ENCODE measurements around the gene CCDC200.
"Not testable (repeated sequence)": the region's sequence is repeated elsewhere in the genome, so short reads cannot be mapped to it uniquely, and the experiment has no call there.

CCDC200 gene

DNA sequence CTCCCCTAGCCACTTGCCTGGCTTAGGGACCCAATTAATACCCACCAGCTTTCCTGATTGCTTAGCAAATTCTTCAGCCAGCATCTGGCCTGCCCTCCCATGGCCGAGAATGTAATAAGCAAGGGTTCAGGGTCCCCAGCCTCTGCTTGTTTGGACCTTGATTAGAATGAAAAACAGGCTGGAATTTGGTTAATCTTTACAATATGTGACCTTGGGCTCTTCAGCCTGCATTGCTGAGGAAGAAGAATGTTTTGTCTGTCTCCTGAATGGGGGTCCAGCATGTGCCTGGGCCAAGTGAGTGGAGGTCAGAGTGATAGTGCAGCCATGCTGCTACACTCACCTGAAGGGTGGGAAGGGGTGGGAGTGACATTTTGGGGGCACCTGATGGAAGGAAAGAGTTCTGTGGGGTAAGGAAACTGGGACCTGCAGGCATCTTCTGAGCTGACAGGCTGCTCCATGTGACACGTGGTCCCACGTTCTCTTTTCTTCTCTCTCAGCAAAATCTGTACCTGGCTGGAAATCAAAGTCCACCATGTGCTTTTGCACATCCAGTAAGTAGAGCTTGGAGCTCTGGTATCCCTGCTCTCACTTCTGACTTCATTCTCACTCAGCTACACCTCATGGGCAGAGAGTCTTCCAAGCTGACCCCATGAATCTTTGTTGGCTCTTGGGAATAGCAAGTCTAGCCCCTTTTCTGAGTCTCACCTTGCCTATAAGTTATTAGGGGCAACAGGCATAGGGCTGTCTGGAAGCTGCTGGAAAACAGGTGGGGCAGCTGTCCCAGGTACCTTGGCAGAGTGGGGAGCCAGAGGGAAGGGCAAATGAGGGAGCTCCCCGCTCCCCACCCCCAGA, 11.4 kb downstream of the CCDC200 start:
- H3K27ac ChIP-seq, result no peak overlapping the region
- DNase-seq (ENCODE audit: low read depth, low spot score), result no peak

DNA sequence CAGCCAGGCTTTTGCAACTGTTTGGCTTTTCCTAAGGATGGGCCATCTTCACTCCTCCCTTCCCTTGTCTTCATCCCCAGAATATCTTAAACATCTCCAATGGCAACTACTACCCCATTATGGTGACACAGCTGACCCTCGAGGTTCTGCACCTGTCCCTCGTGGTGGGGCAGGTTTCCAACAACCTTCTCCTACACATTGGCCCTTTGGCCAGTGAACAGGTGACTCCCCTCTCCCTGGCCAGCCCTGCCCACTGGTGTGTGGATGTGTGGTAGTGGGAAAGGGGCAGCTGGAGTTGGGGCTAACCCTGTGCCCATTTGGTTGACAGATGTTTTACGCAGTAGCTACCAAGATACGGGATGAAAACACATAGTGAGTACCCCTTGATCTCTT, 12.1 kb downstream of the CCDC200 start:
- H3K27ac ChIP-seq, result no peak overlapping the region
- DNase-seq (ENCODE audit: low read depth, low spot score), result no peak

DNA sequence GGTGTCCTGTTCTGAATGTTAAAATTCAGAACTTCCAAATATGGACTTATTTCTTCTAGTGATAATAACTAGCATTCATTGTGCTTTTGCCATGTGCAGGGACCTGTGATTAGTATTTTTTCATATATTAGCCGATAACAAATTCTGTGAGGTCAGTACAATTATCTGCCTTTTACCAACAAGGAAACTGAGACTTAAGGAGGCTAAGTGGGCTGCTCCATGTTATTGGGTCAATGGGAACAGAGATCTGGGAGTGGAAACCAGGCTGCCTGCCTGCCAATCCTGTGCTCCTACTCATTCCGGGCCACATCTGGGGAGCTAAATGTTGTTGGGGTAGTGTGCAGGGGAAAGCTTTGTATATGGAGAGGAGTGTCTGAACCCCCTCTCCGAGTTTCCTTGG, 13.1 kb downstream of the CCDC200 start:
- no peak for DNase-seq (ENCODE audit: low read depth, low spot score)
- no peak overlapping the region for H3K27ac ChIP-seq

DNA sequence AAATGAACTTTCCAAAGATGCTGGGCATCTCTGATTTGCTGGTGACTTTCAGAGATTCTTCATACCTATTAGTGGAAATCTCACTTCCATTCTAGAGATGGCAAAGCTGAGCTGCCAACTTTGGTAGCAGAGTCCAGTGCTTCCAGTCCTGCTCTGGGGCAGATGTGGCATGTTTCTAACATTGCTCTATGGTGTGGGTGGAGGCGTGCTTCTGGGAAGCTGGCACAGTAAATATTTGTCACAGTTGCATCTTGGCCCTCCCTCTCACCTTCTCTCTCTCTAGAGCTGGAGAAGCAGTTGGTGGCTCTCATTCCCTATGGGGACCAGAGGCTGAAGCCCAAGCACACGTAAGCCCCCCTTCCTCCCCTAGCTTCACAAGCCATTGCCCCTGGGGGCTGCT, 14.9 kb downstream of the CCDC200 start:
- DNase-seq (ENCODE audit: low read depth, low spot score), result no peak
- no peak overlapping the region for H3K27ac ChIP-seq

DNA sequence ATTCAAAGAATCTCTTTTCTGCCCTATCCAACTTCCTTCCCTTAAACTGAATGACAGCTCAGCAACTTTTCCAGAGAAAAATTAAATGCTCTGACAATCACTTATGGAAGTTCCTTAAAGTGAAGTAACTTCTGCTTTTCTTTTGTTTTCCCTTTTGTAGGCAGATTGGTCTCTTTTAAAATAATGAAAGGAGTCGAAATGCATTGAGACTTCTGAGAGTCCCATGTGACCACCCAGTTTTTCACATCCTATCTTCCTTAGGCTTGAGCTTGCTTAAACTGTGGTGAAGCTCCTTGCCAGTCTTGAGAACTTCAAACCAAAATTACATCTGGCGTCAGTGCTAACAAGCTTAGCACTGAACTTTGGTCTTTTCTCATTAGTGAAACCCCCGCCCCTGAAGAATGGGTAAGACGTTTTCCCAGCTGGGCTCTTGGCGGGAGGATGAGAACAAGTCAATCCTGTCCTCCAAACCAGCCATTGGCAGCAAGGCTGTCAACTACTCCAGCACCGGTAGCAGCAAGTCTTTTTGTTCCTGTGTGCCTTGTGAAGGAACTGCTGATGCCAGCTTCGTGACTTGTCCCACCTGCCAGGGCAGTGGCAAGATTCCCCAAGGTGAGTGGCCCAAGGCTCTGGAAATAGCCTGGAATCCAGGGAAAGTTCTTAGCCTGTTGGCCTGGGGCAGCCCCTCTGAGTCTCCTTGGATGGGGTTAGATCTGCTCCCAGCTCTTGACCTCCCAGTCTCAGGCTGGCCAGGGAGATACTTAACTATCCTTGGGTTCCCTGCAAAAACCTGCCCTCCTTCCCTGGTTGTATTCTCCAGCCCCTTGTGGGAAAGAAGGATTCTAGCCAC, 15.6 kb downstream of the CCDC200 start:
- DNase-seq (ENCODE audit: low read depth, low spot score), result no peak
- H3K27ac ChIP-seq, result no peak overlapping the region

DNA sequence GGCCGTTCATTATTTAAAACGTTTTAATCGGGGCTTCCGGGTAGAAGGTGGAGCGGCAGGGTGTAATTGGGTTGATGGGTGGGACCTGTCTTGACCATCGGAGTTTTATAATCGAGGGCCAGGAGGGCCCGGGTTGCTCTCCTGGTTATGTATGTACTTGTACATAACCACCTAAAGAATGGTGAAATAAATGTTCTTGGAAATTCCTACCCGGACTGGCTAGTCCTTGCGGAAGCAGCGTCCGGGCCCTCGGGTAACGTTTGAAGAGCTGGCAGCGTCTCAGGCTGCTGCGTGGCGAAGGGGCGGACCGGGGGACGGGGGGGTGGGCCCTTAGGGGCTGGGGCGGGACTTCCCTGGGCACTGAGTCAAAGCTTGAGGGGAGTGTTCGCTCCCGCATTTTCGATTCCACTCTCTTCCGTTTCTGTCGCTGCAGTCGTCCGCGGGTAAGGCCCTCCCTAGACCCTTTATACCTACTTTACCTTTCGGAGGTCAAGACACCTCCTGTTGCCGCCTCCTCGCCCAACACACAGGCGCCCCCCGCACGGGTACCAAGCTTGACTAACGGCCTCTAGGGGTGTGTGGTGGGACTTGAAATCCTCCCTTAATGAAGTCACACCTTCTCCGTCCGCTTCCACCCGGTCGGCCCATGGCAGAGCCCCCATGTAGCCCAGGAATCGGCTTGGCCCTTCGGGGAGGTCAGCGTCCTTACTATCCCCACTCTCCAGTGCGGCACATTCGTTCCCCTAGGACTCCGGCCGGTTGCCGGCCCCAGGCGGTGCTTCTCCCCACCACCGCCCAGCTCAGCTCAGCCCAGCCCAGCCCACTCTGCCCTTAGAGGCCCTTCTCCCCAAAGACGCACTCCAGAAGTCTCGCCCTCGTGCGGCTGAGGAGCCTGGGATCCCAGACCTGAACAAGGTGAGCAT, 16.7 kb downstream of the CCDC200 start, which contains the start of gene TMEM106A:
TMEM106A (plus strand) TSS at position 396 of the 923 bp plus-strand sequence. CDS start 1,167 bp downstream, outside the sequence.
- peak; percentile 46 for DNase-seq (ENCODE audit: low read depth, low spot score)
- H3K27ac ChIP-seq, result peak within 1 kb of the TSS; percentile 73

DNA sequence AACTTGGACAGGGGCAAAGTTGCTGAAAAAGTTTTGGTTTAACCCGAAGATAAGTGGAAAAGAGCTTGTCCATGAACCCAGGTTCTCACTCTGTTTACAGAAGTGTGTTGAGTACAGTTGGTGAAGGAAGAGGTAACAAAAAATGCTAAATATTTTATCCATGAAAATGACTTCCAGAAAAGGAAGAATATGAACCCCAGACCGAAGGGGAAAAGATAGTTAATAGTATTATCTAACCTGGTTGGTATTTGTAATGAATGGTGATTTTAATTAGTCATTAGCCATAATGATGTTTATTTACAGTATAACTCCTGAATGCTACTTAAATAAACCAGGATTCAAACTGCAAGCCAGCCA, 17.3 kb downstream of the CCDC200 start:
- H3K27ac ChIP-seq, result peak overlapping the region; percentile 73
- DNase-seq (ENCODE audit: low read depth, low spot score), result no peak

DNA sequence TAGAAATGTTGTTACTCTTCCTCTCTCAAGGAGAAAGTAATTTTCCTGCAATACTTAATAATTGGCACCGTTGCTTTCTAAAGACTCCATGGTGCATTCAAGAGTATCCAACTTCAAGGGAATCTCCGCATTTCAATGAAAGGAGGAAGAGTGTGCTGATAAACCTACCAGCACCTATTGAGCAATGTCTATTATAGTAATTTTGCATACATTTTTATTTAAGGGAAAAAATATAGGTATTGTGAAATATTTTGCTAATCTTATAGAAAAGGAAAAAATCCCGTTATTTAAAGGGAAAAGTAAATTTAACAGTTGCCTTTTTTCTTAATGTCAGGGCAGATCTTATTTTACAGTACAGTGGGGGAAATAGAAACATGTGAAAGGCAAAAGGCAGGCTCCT, 17.8 kb downstream of the CCDC200 start:
- peak overlapping the region; percentile 73 for H3K27ac ChIP-seq
- no peak for DNase-seq (ENCODE audit: low read depth, low spot score)

DNA sequence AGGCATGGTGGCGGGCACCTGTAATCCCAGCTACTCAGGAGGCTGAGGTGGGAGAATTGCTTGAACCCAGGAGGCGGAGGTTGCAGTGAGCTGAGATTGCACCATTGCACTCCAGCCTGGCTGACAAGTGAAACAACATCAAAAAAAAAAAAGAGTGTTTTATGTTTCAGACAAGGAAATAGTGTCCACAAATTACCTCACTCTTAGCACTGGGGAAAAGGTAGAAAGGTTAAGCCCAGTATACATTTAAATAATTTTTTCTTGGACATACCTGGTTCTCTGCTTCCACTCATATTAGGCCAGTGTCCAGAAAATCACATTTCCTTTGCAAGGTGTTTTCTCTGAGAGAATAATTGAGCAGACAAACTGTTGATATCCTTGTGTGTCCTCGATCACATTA, 25.4 kb downstream of the CCDC200 start:
- DNase-seq (ENCODE audit: low read depth, low spot score); H3K27ac ChIP-seq: not testable (repeated sequence)

DNA sequence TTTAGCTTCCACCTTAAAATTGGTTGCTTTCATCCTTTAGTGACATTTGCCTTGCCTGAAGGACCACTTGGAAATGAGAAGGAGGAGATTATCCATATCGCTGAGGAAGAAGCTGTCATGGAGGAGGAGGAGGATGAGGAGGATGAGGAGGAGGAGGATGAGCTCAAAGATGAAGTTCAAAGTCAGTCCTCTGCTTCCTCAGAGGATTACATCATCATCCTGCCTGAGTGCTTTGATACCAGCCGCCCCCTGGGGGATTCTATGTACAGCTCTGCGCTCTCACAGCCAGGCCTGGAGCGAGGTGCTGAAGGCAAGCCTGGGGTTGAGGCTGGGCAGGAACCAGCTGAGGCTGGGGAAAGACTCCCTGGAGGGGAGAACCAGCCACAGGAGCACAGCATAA, 28.3 kb downstream of the CCDC200 start:
- no peak for DNase-seq (ENCODE audit: low read depth, low spot score)
- H3K27ac ChIP-seq, result no peak overlapping the region

DNA sequence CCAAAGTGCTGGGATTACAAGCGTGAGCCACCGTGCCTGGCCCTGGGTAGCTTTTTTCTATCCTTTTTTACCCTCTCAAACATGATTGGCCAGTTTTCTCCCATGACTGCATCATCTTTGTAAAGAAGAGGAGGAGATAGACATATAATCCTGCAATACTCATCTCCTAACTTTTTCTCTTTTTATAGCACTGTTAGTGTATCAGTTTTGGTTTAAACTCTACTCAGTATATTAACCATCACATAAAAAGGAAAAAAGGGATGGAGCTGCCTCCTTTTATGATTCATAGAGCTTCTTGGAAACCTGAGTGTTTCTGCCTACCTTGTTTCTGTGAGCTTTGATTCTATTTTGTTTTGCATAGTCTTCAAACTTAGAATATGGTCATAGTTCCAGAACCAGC, 28.8 kb downstream of the CCDC200 start:
- no peak overlapping the region for H3K27ac ChIP-seq
- DNase-seq (ENCODE audit: low read depth, low spot score), result no peak

DNA sequence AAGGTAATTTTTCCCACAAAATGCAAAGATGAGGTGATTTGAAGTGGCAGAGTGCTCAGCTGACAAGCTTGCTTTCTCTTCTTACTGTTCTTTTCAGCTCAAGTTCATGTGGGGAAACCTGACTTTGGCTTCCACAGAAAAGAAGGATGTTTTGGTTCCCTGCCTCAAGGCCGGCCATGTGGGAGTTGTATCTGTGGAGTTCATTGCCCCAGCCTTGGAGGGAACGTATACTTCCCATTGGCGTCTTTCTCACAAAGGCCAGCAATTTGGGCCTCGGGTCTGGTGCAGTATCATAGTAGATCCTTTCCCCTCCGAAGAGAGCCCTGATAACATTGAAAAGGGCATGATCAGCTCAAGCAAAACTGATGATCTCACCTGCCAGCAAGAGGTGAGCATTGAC, 35.2 kb downstream of the CCDC200 start:
- no peak overlapping the region for H3K27ac ChIP-seq
- no peak for DNase-seq (ENCODE audit: low read depth, low spot score)

DNA sequence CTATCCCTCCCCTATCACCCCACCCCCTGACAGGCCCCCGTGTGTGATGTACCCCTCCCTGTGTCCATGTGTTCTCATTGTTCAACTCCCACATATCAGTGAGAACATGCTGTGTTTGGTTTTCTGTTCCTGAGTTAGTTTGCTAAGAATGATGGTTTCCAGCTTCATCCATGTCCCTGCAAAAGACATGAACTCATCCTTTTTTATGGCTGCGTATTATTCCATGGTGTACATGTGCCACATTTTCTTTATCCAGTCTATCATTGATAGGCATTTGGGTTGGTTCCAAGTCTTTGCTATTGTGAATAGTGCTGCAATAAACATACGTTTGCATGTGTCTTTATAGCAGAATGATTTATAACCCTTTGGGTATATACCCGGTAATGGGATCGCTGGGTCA, 41.8 kb downstream of the CCDC200 start:
- DNase-seq (ENCODE audit: low read depth, low spot score); H3K27ac ChIP-seq: not testable (repeated sequence)

DNA sequence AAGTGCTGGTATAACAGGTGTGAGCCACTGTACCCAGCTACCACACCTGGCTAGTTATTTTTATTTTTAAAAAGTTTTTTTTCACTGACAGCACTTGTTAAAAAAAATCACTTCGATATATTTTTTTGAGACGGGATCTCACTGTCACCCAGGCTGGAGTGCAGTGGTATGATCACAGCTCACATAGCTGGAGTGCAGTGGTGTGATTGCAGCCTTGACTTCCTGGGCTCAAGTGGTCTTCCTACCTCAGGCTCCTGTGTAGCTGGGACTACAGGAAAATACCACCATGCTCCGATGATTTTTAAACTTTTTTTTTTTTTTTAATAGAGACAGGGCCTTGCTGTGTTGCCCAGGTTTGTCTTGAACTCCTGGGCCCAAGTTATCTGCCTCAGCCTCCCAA, 44.5 kb downstream of the CCDC200 start:
- DNase-seq (ENCODE audit: low read depth, low spot score), result no peak
- no peak overlapping the region for H3K27ac ChIP-seq

DNA sequence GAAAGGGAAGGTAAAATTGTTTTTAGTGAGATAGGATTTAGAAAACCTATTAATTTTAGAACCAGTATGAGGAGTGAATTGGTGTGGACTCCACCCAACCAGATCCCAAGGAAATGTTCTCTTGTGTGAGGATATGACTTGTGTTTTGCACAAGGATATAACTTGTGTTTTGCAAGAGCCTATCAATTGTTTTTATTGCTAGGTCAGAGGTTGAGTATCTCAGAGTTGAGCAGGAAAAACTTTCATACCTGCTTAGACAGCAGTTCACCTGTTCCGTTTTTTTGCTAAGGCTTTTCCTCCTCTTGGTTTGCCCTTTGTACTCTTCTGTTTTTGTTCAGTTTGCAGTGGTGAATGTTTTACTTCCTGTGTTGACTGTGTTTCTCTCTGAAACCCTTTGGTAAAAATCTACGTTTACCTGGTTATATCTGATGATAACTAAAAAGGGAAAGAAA, 52.3 kb downstream of the CCDC200 start:
- no peak for DNase-seq (ENCODE audit: low read depth, low spot score)
- H3K27ac ChIP-seq, result no peak overlapping the region

DNA sequence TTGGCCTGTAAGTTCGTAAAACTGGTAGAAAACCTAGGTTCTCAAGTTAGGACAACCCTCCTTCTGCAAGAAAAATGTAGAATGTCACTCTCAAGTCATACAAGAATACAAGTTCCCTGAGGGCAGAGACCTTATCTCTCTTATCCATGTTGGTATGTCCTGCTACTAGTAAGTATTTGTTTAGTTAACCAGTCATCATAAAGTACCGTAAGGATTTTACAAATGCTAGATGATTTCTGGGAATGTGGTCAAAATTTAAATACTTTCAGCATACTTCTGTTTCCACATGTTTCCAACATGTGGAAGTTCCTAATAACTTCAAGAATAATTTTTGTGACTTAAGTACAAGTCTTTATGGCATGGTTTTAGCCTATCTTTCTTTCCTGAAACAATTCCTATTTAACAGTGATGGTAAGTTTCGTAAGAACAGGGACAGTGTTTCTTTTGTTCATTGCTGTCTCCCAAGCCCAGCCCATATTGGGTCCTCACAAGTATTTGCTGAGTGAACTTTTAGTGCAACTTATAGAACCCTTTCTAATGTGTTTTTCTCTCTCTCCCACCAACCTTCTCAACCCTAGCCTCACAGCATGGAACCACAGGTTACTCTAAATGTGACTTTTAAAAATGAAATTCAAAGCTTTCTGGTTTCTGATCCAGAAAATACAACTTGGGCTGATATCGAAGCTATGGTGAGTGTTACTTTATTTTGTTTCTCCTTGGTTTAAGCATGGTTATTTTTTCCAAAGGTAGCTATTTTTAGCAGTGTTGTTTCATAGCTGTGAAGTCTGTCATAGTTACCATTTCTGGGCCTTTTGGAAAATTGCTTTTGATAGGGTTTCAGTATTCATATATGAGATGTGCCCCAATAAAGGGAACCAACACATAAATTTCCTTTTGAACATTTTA, 53.0 kb downstream of the CCDC200 start:
- no peak for DNase-seq (ENCODE audit: low read depth, low spot score)
- no peak overlapping the region for H3K27ac ChIP-seq

DNA sequence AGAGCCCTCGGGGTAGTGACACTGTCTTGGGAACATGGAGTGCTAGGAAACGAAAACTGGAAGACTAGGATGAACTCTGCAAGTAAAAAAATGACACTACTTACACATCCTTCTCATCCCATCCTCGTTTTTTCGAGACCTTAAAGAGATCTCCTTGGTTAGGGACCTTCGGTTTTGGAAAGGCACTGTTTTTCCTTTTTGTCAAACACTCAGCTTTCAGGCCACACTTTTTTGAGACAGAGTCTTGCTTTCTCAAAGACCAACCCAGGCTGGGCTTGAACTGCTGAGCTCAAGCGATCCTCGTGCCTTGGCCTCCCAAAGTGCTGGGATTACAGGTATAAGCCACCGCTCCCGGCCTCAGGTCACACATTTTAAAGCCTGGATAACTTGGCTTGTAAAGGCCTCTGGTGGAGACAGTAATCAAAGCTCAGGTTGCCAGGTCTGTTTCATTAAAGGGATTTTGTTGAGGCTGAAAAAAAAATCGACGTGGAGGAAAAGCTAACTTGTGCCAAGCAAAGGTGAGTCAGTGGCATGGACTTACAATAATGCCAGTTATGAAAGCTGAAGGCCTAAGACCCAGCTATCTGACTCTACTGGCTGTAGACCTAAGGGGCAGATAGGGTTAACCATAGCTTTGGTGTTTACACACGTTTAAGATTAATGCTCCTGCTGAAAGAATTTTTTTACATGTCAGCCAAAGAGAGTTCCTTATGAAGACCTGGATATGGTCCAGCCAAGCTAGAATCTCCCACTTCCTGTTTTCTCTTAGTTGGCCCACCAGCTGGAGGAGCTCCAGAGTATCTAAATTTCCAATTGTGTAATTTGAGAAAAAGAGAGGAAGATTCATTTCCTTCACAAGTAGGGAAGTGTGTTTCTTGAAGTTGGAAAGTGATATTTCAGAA, 56.6 kb downstream of the CCDC200 start:
- H3K27ac ChIP-seq, result peak overlapping the region; percentile 94
- peak; percentile 81 for DNase-seq (ENCODE audit: low read depth, low spot score)
